K562 (cell line): ENCODE results near the gene CAPN5. TPM values are rescaled to one million over a fixed set of nuclear protein-coding genes. Genes with fewer than 3 reads are reported as not detected.

Source experiments
- ATAC-seq: fragments of 200-7000 bp; cut with Tn5 transposase; 3 replicates; pipeline ENCODE4 v1.9.1; 2020; ENCODE audit warnings: moderate library complexity
- BruUV-seq: library from RNA; stranded (reverse); fragments of 400-500 nt; replicated peaks from 2 replicates; lab custom pipeline; 2021; lab: Mats Ljungman, UMichigan
- CTCF ChIA-PET: fragments of 300-600 bp; formaldehyde crosslinking; extraction: SDS; loops from one replicate; lab custom pipeline; 2021; ENCODE audit warnings: low intra/inter-chr PET ratio; lab: Yijun Ruan, JAX
- POLR2A ChIA-PET: fragments of 300-600, 350-650 bp; sonication (Branson Sonifier 250); formaldehyde crosslinking; extraction: SDS; loops from one replicate; lab custom pipeline; 2021; ENCODE audit warnings: antibody characterized with exemption, inconsistent platforms; lab: Yijun Ruan, JAX
- DNase-seq, 4 experiments: peaks; one replicate each; pipeline versions ENCODE4 v3.0.0 to v3.0.0-alpha.2; 2011 to 2018; ENCODE audit warnings: low spot score in 3 of 4, mixed read lengths in 3 of 4; ENCODE audit errors: extremely low read depth in 1 of 4
- FAIRE-seq: peaks from 2 replicates; lab custom pipeline; 2011; peaks lifted over from hg19 to GRCh38; lab: Jason Lieb, UNC
- H2AFZ ChIP-seq: 2 replicates; pipeline ENCODE4 v1.6.0; 2011; ENCODE audit warnings: low read depth, low read length, control low read depth, inconsistent platforms
- H3K27ac ChIP-seq: fragments of 200-600 bp; 3 replicates; pipeline ENCODE4 v1.8.0; 2011; ENCODE audit warnings: low read depth, mild to moderate bottlenecking, control low read depth, inconsistent platforms, low read length, moderate library complexity, mixed read lengths; ENCODE audit errors: extremely low read depth
- H3K27me3 ChIP-seq, 2 experiments: fragments of 300-600 bp in 1 of 2; 2 replicates in 1 of 2; 3 replicates in 1 of 2; pipeline versions ENCODE4 v1.6.0 to v1.8.0; 2011; ENCODE audit warnings: inconsistent platforms in 2 of 2, low read length in 2 of 2, mild to moderate bottlenecking in 1 of 2, mixed read lengths in 1 of 2, moderate library complexity in 1 of 2; ENCODE audit not compliant: control insufficient read depth in 2 of 2, insufficient read depth in 2 of 2
- H3K36me3 ChIP-seq: fragments of 300-600 bp; 3 replicates; pipeline ENCODE4 v1.8.0; 2011; ENCODE audit warnings: mild to moderate bottlenecking, low read length, inconsistent platforms; ENCODE audit not compliant: control insufficient read depth, insufficient read depth
- H3K4me1 ChIP-seq, 2 experiments: fragments of 200-600 bp in 1 of 2; replicated peaks in 1 of 2; 2 replicates in 1 of 2; 3 replicates in 1 of 2; pipeline versions ENCODE4 v1.5.1 to v1.8.0; 2011; ENCODE audit warnings: inconsistent platforms in 2 of 2, low read length in 2 of 2, mild to moderate bottlenecking in 1 of 2, mixed read lengths in 1 of 2, moderate library complexity in 1 of 2; ENCODE audit not compliant: control insufficient read depth in 2 of 2, insufficient read depth in 2 of 2
- H3K4me2 ChIP-seq: 2 replicates; pipeline ENCODE4 v1.6.1; 2011; ENCODE audit warnings: low read length, control low read depth, inconsistent platforms, mixed read lengths; ENCODE audit not compliant: insufficient read depth
- H3K4me3 ChIP-seq: fragments of 200-600 bp; sonication (generic), shearing (Covaris generic); 2 replicates; pipeline ENCODE4 v1.5.1; 2016; ENCODE audit warnings: control low read depth, inconsistent platforms
- H3K79me2 ChIP-seq: fragments of 200-600 bp; 3 replicates; pipeline ENCODE4 v1.8.0; 2011; ENCODE audit warnings: low read length, inconsistent platforms; ENCODE audit not compliant: control insufficient read depth, insufficient read depth
- H3K9ac ChIP-seq, 2 experiments: 2 replicates each; pipeline versions ENCODE4 v1.6.0 to v1.6.1; 2011; ENCODE audit warnings: low read depth in 2 of 2, low read length in 2 of 2, control low read depth in 1 of 2, inconsistent platforms in 1 of 2, mild to moderate bottlenecking in 1 of 2, mixed read lengths in 1 of 2; ENCODE audit not compliant: insufficient read depth in 1 of 2
- H3K9me1 ChIP-seq: one replicate; pipeline ENCODE4 v1.6.0; 2011; ENCODE audit warnings: inconsistent platforms, mild to moderate bottlenecking, low read length, moderate library complexity; ENCODE audit not compliant: control insufficient read depth, insufficient read depth
- H3K9me3 ChIP-seq: replicated peaks from 2 replicates; pipeline ENCODE4 v1.5.1; 2011; ENCODE audit warnings: low read depth, low read length, inconsistent platforms; ENCODE audit not compliant: control insufficient read depth, insufficient read depth
- H4K20me1 ChIP-seq: replicated peaks from 2 replicates; pipeline ENCODE4 v1.6.1; 2011; ENCODE audit warnings: low read length, inconsistent platforms, mixed read lengths; ENCODE audit not compliant: control insufficient read depth, insufficient read depth
- BHLHE40 ChIP-seq: IDR thresholded peaks from 2 replicates; pipeline ENCODE4 v1.6.1; 2011; ENCODE audit warnings: low read length, improper control_type of control experiment
- CBX3 ChIP-seq, 2 experiments: IDR thresholded peaks; 1 replicate in 1 of 2; 2 replicates in 1 of 2; pipeline ENCODE4 v1.6.1; 2012; ENCODE audit warnings: inconsistent platforms in 2 of 2, low read length in 2 of 2, borderline replicate concordance in 1 of 2, control low read depth in 1 of 2
- COPS2 ChIP-seq: fragments of 450-650 bp; conservative IDR thresholded peaks from 2 replicates; pipeline ENCODE4 v1.6.1; 2016; ENCODE audit warnings: mild to moderate bottlenecking, moderate library complexity
- CREB3L1 ChIP-seq: fragments of 450-650 bp; IDR thresholded peaks from 2 replicates; pipeline ENCODE4 v1.6.1; 2014; ENCODE audit warnings: low read depth, mild to moderate bottlenecking, moderate library complexity, borderline replicate concordance
- E2F8 ChIP-seq: fragments of 450-650 bp; IDR thresholded peaks from 2 replicates; pipeline ENCODE4 v1.7.1; 2018; ENCODE audit warnings: mild to moderate bottlenecking, low read depth; ENCODE audit not compliant: partially characterized antibody
- FIP1L1 ChIP-seq: fragments of 200-400 bp; formaldehyde crosslinking; IDR thresholded peaks from 2 replicates; pipeline ENCODE4 v1.6.1; 2018; ENCODE audit warnings: mild to moderate bottlenecking, low read depth, low read length; ENCODE audit not compliant: poor library complexity, severe bottlenecking
- LCOR ChIP-seq: sonication (generic); formaldehyde crosslinking; IDR thresholded peaks from 2 replicates; pipeline ENCODE4 v1.8.0; 2022; ENCODE audit warnings: mild to moderate bottlenecking, missing genetic modification reagents
- SIN3B ChIP-seq: fragments of 450-650 bp; IDR thresholded peaks from 2 replicates; pipeline ENCODE4 v1.6.1; 2017; ENCODE audit warnings: low read depth, mild to moderate bottlenecking, moderate library complexity
- SP1 ChIP-seq: sonication (generic); formaldehyde crosslinking; IDR thresholded peaks from 2 replicates; pipeline ENCODE4 v1.8.1; 2022; ENCODE audit warnings: mild to moderate bottlenecking, missing genetic modification reagents
- XRCC5 ChIP-seq: fragments of 200-400 bp; formaldehyde crosslinking; IDR thresholded peaks from 2 replicates; pipeline ENCODE4 v1.6.1; 2017; ENCODE audit warnings: low read depth, mild to moderate bottlenecking, low read length
- ZFP1 ChIP-seq: fragments of 450-650 bp; formaldehyde crosslinking; IDR thresholded peaks from 2 replicates; pipeline ENCODE4 v1.4.0; 2020; ENCODE audit warnings: mild to moderate bottlenecking, mixed read lengths
- ZNF140 ChIP-seq: fragments of 250-450 bp; sonication (Bioruptor Pico); IDR thresholded peaks from 2 replicates; pipeline ENCODE4 v1.8.0; 2021; ENCODE audit warnings: moderate library complexity, mild to moderate bottlenecking, inconsistent platforms
- ZNF143 ChIP-seq: sonication (generic); formaldehyde crosslinking; IDR thresholded peaks from 2 replicates; pipeline ENCODE4 v1.9.0; 2022; ENCODE audit warnings: mild to moderate bottlenecking, missing genetic modification reagents
- ZNF395 ChIP-seq: fragments of 200-800 bp; sonication (Bioruptor generic); IDR thresholded peaks from 2 replicates; pipeline ENCODE4 v1.6.1; 2017; ENCODE audit warnings: missing genetic modification characterization, missing compliant biosample characterization
- ZNF431 ChIP-seq: sonication (generic); formaldehyde crosslinking; IDR thresholded peaks from 2 replicates; pipeline ENCODE4 v1.8.0; 2022; ENCODE audit warnings: mild to moderate bottlenecking, missing genetic modification reagents
- ZNF780A ChIP-seq: fragments of 250-450 bp; sonication (Bioruptor Pico); IDR thresholded peaks from 2 replicates; pipeline ENCODE4 v1.5.0; 2021; ENCODE audit warnings: mild to moderate bottlenecking
- ZNF785 ChIP-seq: fragments of 250-450 bp; sonication (Bioruptor Pico); IDR thresholded peaks from 2 replicates; pipeline ENCODE4 v1.4.0; 2020; ENCODE audit warnings: mild to moderate bottlenecking
- ZNF830 ChIP-seq: fragments of 250-450 bp; sonication (Bioruptor Pico); IDR thresholded peaks from 2 replicates; pipeline ENCODE4 v1.5.0; 2021; ENCODE audit warnings: mild to moderate bottlenecking
- WGBS: fragments of 100-300 bp; shearing (Covaris generic); methylation state at CpG from one replicate; pipeline ENCODE4 v1.1.6; 2016; ENCODE audit warnings: low coverage, mixed read lengths; ENCODE audit not compliant: insufficient coverage; ENCODE audit errors: missing lambda C conversion rate; 5-methylcytosine and 5-hydroxymethylcytosine counted together
- in situ Hi-C: fragments of 300-500 bp; cut with MboI; formaldehyde crosslinking; loops from 4 replicates; pipeline ENCODE4 v1.15.0; 2018; ENCODE audit warnings: inconsistent platforms, mixed read lengths
- intact Hi-C: fragments of 100-400 bp; cut with micrococcal nuclease; formaldehyde crosslinking; loops from 2 replicates; pipeline ENCODE4 v1.14.2; 2022
- polyA plus RNA-seq, 8 experiments: library from polyadenylated mRNA; depleted of rRNA in 4 of 8; stranded (reverse) in 5 of 8; unstranded in 3 of 8; fragments of >200 nt; fragmentation: Nextera tagmentation in 2 of 8; fragmentation: Illumina TruSeq in 1 of 8; extraction: Ambion mirVana in 2 of 8; extraction: Trizol in 1 of 8; gene quantifications; 2 replicates each; pipeline versions ENCODE4 v1.2.1 to v1.2.3, GENCODE V29; 2011 to 2014; ENCODE audit warnings: inconsistent platforms in 1 of 8, missing spikeins in 1 of 8
- total RNA-seq, 7 experiments: library from RNA; depleted of rRNA in 6 of 7; stranded (reverse); fragments of >200 nt in 6 of 7; fragmentation: Illumina TruSeq in 2 of 7; extraction: Trizol in 2 of 7; gene quantifications; 2 replicates each; pipeline versions ENCODE4 v1.2.1 to v1.2.3, GENCODE V29; 2011 to 2021; ENCODE audit warnings: low replicate concordance in 1 of 7

CAPN5 gene
- total and polyA plus RNA-seq, 9 of the 15 experiments (the other 6 are each of a cell fraction or from before 2014, with no cell fraction given), result 0.04 to 0.44 (median 0.14) TPM; not detected in 2

GRCh38 chr11:77046060-77046501, 20.7 kb upstream of the CAPN5 start:
- no peaks in the 10 kb centered on the region for H3K79me2 ChIP-seq
- TF ChIP-seq COPS2, result no peak
- TF ChIP-seq XRCC5, result peak; percentile 74
- TF ChIP-seq ZNF143, result no peak
- TF ChIP-seq BHLHE40, result peak; percentile 40; the same call in 1 of the 2 replicates
- TF ChIP-seq ZNF140 (CRISPR knock-in tag), result no peak
- no peak for TF ChIP-seq E2F8
- no peak for TF ChIP-seq ZNF431 (CRISPR knock-in tag)
- no peak for TF ChIP-seq ZNF395 (CRISPR knock-in tag)
- TF ChIP-seq SP1 (CRISPR knock-in tag), result no peak
- TF ChIP-seq LCOR, result no peak
- no peak for TF ChIP-seq CBX3 (IDR thresholded peaks at IDR 0.05; ENCODE audit: borderline replicate concordance in 1 of 2, low read length in 2 of 2)
- no peak for TF ChIP-seq SIN3B
- peak; percentile 47 for TF ChIP-seq FIP1L1
- no peak for TF ChIP-seq ZNF785 (CRISPR knock-in tag)
- no peak for TF ChIP-seq ZFP1 (CRISPR knock-in tag)
- TF ChIP-seq ZNF830 (CRISPR knock-in tag), result no peak
- TF ChIP-seq ZNF780A (CRISPR knock-in tag), result no peak
- TF ChIP-seq CREB3L1, result no peak

More at GRCh38 chr11:77046060-77046501, 20.7 kb upstream of the CAPN5 start:
- DNase-seq, result peak; percentile 80 to 89 (median 88)
- no peaks in the 10 kb centered on the region for H3K27me3 ChIP-seq
- no TSS peak for BruUV-seq
- no peaks in the 10 kb centered on the region for H4K20me1 ChIP-seq
- POLR2A ChIA-PET, result interaction anchor here (1.0 kb wide), 1 partner anchor 134 kb away, joined by 3 read pairs; no protein-coding TSS in a partner anchor
- 0 out of 4 replicates have a peak overlapping the region, but pooled peaks of 1 of the 2 experiments have one; percentile 22 for H3K9ac ChIP-seq
- CTCF ChIA-PET, result interaction anchor here (0.7 to 4.7 kb wide), 10 partner anchors 17 to 324 kb away, joined by 3 to 50 read pairs (median 13); partner anchors contain the start of gene CAPN5
- no peaks in the 10 kb centered on the region for H3K9me1 ChIP-seq
- peak overlapping the region; percentile 0; the same call in 1 of the 2 replicates for H3K4me3 ChIP-seq
- H3K36me3 ChIP-seq, result no peaks in the 10 kb centered on the region
- intact Hi-C loops, result loop anchor here (1.0 to 5.0 kb wide), 5 partner anchors 67 to 311 kb away; no protein-coding TSS in a partner anchor
- H2AFZ ChIP-seq, result peak overlapping the region; percentile 68
- H3K27ac ChIP-seq, result no peak overlapping the region
- no peaks in the 10 kb centered on the region for H3K9me3 ChIP-seq
- in situ Hi-C loops, result loop anchor here (5.0 to 10.0 kb wide), 3 partner anchors 46 to 321 kb away; no protein-coding TSS in a partner anchor
- FAIRE-seq, result no peak
- peak; percentile 94 for ATAC-seq
- peaks cover 3 to 6% of the 10 kb centered on the region in 2 experiments; a peak in 4 of 5 replicates for H3K4me1 ChIP-seq
- peak overlapping the region; percentile 71 for H3K4me2 ChIP-seq
- WGBS, result 3% methylated on average over 33 of the region's 39 CpGs
